HG03135 (cell line): ENCODE results near the gene OR5AU1.

Experiments used
- ATAC-seq: cut with Tn5 transposase; IDR thresholded peaks from one replicate; pipeline ENCODE4 v1.9.1; 2021; ENCODE audit warnings: mild to moderate bottlenecking, moderate library complexity; ENCODE audit not compliant: unreplicated experiment

Gene OR5AU1

DNA sequence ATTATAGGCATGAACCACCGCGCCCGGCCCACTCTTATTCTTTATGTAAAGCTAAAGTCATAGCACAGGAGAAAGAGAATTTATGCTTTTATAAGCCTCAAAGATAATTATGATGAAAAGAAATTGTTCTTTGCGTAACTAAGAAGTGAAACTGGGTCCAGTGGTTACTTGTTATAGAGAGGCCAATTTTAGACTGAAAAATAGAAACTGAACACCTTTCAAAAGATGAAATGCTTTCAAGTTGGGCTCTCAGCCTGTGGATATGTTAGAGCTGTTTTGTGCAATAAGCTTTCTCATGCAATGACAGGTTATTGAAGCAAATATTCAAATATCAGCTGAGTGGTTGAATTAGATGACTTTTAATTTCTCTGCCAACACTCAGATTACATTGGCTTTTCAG is 47.1 kb downstream of the OR5AU1 start:
- ATAC-seq, result no peak

DNA sequence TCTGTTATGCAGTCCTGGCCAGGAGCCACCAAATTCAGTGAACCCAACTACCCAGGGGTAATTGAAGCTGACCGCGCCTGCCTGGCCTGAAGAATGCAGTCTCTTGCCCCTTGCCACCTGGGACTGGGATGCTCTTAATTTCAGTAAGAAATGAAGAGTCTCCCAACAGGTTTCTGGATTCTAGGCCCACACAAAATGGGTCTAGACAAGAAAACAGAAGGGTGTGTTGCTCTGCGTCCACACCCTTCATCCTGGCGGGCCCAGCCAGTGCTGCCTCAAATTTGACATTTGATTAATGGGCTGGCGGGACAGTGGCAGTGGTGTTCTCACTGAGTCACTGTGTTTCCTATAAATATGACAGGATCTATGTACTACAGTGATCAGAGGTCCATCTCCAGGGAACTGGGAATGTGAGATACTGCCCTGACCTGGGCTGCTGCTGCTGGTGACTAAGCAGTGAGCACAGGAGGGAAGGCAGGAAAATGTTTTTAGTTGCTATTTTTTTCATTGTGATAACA is 48.5 kb downstream of the OR5AU1 start:
- no peak for ATAC-seq

DNA sequence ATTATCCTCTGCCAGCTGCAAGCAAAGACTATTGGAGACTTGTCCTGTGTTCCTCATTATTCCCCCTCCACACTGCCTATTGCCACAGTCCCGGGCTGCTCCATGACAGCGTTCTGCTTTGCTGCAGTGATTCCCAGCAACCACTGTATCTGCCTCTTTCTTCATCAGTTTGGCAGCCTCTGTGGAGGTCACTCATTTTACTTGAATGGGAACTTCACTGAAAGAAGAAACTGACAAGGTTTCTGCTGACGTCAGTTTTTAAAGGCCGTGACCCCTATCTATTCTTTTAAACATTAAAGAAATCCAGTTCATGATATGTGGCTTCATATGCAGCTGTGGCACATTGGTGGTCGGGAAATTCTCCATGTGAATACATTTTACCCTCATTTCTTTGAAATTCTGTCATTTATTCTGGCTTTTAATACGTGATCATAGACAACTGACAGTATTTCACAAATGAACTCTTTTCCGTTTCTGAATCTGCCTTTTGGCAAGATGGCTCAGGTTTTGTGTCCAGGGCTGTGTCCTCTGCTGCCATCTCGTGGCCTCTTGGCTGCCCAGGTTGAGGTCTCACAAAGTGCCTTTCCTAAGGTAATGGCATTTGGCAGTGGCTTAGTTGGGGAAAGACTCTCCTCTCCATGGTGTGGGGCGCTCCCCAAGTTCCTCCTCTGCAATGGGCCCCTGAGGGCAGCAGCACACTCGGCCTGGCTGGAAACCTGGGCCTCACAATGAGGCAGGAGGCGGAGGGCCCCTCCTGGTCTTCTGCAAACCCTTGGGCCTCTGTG is 49.2 kb downstream of the OR5AU1 start:
- no peak for ATAC-seq

DNA sequence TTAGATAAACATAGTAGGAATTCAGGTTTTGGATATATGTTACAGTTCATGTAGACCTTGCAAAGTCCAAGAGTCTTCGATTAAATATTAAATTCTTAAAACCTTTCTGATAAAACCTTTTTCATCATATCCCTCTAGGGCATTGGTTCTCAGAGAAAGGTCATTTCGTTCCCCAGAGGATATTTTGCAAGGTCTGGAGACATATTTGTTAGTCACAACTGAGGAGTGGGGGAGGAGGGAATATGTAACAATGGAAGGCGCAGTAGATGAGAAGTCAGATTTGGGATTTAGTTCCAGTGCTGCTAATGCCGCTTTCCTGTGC is 49.7 kb downstream of the OR5AU1 start:
- no peak for ATAC-seq

DNA sequence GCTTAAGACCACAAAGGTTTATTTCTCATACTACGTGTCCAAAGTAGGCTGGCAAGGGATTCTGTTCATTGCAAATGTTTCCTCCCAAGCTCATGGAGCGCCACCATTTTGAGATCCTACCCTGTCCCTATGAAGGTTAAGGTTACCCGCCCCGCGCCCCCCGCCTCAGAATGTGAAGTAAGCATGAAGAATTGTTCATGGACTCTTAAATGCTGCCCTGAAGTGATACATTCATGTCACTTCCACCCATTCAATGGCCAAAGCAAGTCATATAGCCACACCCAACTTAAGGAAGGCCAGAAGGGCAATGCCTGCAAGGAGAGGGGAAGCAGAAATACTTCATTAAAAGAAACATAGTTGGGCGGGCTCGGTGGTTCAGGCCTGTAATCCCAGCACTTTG is 50.8 kb downstream of the OR5AU1 start:
- ATAC-seq, result no peak
